OCI-M1 (cell line): Measurements from ENCODE around the gene STMN3.
"Not testable (repeated sequence)": the region's sequence is repeated elsewhere in the genome, so short reads cannot be mapped to it uniquely, and the experiment has no call there.

Source experiments
- DNase-seq: peaks from one replicate; lab custom pipeline; 2025; lab: John Stamatoyannopoulos, UW

Gene STMN3

DNA sequence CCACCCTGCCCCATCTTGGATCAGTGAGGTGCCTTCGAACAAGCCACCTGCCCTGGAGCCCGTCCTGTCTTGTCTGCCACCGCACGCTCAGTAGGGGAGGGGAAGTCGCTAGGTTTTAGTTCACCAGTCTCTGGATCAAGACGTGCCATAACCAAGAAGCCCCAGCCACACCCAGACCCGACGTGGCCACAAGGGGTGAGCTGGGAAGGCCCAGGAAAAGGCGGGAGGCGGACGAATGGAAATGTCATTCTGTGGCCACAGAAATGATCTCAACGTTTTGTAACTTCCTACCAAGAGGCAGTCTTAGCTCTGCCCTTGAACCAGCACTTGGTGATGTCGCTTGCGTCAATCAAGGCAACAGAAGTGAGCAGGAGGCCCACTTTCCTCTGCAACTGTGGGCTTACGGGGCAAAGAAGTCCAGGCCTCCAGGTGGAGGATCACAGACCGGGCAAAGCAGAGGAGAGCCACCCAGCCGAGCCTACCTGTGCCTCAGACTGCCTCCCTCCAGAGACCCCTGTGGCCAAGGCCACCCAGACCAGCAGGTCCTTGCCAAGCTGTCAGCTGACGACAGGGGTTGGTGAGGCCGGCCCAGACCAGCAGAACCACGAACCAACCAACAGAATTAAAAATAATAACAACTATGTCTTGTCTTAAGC lies 40.8 kb downstream of the STMN3 start:
- DNase-seq, result no peak

DNA sequence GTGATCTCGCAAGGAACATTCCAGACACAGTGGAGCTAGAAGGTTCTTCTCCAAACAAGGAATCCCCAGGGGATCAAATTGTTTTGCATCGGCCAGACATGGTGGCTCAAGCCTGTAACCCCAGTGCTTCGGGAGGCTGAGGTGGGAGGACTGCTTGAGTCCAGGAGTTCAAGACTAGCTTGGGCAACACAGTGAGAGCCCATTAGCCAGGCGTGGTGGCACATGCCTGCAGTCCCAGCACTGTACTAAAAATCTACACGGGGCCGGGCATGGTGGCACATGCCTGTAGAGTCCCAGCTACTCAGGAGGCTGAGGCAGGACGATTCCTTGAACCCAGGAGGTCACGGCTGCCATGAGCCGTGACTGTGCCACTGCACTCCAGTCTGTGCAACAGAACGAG lies 41.6 kb downstream of the STMN3 start:
- DNase-seq, result no peak

DNA sequence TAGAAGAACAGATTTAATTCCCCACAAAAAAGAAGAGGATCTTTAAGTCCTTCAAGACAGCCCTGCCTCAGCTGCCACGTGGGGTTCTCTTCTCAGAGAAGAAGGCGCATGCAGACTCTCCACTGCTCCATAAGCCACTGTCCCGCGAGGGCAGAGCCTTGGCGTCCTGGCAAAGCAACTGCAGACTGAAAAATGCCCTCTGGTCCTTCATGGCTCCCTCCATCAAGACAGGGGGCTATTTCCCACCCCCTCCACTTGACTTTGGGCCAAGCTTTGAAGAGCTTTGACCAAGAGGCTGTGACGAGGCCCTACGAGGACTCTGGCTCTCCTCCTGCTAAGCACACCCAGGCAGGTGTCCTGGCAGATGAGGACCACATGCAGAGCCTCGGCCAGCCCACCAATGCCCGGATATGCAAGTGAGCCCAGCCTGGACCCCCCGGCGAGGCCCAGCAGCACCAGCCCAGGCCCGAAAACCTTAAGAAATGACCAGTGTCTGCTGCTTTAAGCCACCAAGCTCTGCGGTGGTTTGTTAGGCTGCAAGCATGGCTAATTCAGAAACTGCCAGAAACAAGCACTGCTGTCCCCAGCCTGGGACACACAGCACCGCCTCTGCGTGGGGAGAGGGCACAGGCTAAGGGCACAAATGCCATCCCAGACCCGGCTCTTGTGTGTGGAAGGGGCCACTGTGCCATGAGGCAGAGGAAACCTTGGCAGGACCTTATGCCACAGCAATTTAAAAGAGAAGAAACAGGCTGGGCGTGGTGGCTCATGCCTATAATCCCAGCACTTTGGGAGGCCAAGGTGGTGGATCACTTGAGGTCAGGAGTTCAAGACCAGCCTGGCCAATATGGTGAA lies 42.4 kb downstream of the STMN3 start:
- DNase-seq, result no peak

DNA sequence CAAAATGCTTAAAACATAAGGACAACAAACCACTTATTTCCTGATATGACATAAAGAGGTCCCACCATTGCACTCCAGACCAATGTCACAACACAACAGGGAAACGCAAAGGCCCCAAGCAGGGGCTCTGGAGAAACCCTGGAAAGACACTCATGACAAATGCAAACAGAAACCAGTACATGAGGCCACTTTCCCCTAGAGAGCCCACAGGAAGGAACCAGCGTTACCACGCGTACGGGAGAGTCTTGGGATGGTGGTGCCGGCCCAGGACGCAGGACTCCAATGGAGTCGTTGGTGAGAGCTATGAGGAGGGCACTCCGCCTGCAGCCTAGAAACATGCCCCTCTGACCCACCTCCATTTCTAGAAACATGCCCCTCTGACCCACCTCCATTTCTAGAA lies 46.5 kb downstream of the STMN3 start:
- DNase-seq, result no peak

DNA sequence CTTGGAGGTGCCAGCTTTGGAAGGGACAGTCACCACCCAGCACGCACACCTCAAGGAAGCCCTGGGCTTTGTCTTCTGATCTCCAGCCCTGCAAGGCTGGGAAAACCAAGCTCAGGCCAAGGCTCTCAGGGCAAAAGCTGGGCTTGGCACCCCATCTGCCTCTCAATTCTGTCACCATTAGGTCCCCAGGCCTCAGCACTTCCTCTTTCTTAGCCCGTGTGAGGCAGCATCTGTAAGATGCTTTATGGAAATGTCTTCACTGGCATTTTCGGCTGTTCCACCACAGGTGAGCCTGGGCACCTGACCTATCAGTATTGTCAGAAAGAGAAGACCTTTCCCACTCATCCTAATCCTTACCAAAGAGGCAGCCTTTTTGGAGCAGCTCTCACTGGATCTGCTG lies 50.9 kb downstream of the STMN3 start:
- no peak for DNase-seq

DNA sequence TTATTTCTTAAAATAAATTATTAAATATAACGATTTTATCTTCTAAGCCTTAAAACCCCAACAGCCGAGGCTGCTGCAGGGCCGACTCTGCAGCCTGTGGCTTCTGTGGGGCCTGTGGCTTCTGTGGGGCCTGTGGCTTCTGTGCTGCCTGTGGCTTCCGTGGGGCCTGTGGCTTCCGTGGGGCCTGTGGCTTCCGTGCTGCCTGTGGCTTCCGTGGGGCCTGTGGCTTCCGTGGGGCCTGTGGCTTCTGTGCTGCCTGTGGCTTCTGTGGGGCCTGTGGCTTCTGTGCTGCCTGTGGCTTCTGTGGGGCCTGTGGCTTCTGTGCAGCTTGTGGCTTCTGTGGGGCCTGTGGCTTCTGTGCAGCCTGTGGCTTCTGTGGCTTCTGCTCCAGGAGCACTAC lies 51.5 kb downstream of the STMN3 start:
- not testable (repeated sequence) for DNase-seq

DNA sequence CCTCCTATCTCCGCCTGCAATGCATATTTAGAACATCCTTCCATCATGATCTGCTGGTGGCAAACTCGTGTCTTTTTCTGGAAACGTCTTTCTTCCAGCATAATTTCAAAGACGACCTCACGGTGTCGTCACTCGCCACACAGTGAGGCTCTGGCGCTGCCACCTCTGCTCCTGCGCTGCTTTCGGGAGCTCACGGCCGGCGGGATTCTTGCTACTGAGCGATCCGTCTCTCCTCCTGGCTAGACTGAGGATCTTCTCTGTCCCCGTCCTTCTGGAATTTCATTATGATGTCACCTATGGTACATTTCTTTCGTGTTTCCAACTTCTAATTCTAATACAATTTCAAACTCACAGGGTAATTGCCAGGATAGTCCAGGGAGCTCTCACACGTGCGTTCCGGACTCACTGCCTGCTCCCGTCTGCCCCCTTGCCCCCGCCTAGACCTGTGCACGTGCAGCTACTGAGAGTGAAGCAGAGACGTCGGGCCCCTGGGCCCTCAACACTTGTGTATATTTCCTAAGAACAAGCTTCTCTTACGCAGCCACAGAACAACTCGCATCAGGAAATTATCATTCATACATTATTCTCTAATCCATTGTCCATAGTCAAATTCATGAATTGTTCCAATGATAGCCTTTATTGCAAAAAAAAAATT lies 53.7 kb downstream of the STMN3 start:
- no peak for DNase-seq

DNA sequence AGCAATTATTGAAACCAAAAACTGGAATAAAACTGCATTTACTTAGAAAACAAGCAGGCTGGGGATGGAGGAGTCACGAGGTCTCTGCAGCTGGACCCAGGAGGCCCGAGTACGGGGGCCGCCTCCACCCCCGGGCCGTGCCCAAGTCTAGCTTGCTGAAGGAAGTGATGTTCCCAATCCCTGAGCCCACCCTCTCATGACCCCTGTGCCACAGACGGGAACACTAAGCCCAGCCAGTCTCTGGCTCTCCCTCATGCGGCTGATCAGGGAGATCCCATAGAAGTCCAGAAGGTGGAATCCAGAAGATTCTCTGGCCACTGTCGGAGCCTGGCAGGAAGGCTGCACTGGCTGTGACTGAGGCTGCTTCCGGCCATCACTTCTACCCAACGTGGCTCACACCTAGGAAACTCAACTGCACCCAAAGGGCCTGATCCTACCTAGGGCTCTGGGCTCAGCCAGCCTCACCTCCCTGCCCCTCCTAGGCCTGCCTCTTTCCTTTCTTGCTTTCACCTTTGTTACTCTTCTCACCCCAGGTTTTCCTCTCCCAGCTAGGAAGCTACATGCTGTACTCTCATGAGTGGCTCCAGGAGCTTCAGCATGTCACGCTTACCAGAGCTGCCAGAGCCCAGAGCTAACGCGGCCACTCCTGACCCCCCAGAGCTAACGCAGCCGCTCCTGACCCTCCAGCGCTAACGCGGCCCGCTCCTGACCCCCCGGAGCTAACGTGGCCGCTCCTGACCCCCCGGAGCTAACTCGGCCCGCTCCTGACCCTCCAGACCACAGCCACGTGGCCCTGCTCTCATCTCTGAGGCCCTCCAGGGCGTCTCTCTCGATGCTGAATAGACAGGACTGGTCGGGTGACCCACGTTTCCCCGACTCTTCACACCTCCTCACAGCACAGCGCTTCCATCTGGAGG lies 54.5 kb downstream of the STMN3 start:
- no peak for DNase-seq

DNA sequence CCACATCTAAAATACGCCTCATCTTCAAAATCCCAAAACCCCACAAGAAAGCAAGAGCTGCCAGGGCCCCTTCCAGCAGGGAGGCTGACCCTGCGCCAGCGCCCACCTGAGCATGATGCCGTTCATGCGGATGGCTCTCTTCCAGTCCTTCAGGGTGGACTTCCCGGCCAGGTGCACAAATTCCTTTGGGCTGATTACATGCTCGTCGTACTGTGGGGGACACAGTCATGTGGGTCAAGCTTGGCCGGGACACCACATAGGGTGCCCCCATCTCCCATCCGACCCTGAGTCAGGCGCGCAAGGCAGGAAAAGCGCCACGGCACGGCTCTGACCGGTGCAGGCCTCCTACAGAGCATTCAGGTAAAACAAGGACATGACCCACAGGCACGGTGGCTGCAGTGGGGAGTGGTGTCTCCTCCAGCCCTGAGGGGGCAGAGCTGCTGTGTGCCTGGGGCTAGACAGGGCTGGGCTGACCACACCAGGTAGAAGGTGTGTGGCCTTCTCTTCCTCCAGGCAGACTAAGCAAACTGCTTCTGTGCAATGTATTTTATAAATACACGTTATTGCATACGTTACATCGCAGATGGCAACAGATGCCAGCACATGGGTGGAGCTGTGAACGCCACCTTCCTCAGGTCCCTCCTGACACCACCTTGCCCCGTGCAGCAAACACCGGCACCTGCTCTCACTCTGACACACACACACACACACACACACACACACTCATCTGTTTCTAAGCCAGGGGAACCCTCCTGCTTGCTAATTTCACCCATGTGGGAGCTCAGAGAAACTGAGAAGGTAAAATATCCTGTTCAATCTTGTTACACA lies 55.4 kb downstream of the STMN3 start:
- no peak for DNase-seq

DNA sequence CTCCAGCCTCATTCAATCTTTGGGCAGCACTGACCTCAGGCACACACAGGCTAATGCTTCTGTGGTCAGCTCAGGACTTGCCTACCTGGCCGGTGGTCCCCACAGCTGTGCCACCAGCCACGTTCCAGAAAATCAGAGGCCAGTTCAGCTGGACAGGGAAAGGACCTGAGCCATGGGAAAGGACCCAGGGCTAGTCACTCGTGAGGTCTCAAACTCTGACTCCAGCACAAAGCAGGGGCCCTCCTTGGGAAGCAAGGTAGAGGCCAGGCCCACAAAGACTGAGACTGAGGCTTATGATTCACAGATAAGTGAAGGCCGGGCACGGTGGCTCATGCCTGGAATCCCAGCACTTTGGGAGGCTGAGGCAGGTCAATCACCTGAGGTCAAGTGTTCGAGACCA lies 56.8 kb downstream of the STMN3 start:
- no peak for DNase-seq

DNA sequence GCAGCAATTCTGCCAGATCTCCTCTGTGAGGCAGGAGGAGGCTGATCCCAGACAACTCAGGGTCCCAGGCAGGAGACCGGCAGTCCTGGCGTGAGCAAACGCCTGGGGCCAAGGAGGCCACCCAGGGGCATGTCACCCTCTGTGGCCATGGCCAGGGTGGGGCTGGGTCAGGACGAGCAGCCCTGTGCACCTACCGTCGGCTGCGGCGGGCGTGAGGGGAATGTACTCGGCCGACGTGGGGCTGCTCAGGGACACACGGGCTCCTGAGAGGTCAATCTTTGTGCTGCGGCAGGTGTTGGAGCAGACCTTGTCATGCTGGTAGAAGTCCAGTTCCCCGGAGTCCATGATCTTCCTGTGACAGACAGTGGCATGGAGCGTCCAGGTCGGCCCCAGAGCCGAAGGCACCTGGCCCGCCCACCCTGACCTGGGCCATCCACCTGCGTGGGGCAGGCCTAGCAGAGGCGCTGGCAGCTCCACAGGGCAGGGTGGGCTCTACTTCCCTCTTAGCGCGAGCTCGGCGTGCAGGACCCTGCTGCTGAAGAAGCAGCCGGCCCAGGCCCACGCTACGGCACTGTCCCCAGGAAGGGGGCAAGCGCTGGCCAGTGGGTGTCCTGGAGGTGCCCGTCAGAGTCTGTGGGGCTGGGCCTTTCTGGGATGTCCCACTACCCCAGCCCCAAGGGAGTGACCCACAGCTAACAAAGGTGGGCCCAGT lies 57.7 kb downstream of the STMN3 start:
- DNase-seq, result no peak

DNA sequence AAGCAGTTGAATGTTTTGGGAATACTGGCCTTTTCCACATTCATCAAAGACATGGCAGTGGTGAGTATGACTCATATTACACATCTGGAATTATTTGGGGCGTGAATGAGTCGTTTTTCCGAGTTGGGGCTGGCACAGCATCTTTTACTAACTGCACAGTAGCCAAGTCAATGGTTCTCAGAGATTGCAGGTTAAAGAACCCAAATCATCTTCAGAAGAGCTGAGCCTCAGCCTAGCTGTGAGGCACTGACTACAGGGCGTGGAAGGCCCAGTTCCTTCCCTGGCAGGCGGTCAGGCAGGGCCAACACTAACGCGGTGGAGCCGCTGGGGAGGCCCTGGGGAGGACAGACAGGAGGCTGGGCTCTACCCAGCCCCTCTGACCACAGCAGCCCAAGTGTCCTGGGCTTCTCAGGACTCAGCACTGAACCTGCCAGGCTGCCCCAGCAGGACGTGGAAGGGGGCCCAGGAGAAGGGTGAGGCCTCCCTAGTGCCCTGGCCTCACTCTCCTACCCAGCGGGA lies 59.1 kb downstream of the STMN3 start:
- no peak for DNase-seq

DNA sequence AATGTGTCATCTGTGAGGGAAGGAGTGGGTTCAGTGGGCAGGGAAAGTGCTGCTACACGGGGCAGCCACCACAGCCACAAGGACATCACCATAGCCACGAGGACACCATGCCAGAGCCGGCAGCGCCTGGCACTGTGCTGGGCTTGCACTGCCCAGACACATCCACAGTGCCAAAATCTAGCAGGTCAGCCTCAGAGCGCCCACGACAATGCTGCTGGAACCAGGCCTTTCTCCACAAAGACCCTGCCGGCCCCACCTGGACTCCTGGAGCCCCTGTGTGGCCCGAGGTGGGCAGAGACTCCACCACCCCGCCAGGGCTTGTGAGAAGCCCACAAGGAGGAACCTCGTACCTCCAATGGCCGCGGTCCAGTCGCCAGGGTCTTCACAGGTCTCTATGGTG lies 60.6 kb downstream of the STMN3 start:
- DNase-seq, result no peak

DNA sequence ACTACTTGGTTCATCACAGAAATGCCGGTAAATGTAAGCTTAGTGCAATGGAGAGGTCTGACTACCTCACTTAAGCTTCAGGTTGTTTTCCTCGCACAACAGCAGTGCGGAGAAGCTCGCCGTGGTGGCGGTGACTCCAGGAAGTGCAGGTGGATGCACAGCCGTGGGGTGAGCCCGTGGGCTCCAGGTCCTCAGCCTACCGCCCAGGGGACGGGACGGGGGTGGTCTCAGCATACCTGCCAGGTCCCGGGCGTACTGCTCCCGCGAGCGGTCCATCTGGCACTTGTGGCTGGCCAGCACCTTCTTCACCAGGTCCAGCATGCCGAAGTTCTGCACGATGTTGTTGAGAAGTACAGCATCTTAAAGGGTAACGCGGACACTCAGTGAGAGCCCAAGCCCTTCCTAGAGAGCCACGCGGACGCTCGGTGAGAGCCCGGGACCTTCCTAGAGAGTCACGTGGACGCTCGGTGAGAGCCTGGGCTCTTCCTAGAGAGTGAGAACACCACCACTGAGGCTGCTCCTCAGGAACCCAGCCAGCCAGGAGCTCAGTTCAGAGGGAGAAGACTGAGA lies 61.4 kb downstream of the STMN3 start:
- no peak for DNase-seq

DNA sequence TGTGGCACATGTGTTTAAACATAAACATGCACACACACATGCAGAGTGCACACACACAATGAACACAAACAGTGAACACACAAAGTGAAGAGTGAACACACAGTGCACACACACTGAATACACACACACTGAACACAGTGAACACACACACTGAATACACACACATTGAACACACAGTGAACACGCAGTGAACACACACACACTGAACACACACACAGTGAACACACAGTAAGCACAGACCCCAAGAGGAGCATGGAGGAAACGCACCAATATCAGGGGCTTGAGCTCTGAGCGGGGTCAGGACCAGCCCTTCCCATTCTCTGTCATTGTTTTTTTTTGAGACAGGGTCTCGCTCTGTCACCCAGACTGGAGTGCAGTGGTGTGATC lies 62.1 kb downstream of the STMN3 start:
- no peak for DNase-seq

DNA sequence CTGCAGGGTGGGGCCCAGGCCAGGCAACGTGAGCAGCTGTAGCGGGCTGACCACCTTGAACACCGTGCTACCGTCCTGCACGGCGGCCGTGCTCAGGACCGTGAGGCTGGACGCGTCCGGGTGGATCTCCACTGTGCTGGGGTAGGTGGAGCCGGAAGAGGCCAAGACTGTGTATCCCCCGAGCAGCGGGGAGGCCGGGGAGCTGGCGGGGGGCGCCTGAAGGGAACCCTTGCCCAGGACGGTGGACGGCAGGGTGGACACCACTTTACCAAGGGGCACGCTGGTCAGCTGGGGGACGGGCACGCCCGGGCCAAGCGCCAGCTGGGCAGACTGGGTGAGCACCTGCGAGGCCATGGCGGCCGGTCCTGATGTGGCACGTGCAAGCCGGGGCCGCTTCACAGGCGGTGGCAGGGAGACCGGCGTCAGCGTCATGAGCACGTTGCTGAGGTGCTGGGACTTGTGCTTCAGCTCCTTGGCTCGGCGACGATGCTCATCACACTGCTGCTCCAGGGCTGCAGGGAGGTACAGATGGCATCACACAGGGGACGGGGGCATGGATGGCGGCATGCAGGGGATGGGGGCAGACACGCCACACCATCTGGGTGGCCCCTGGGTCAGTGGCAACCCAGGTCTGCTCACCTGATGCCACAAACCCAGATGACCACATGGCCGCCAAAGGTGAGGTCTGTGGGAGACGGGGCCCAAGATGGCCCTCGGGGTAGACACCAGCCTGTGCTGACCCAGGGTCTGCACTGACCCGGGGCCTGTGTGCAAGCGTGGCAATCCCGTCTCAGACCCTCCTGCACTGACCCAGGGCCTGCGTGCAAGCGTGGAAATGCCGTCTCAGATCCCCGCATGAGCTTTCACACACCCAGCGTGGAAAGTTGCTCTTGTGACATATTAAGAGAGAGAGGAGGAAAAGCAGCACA lies 62.7 kb downstream of the STMN3 start:
- DNase-seq, result no peak
